ENCODE data around the gene OR51F2.

DNA sequence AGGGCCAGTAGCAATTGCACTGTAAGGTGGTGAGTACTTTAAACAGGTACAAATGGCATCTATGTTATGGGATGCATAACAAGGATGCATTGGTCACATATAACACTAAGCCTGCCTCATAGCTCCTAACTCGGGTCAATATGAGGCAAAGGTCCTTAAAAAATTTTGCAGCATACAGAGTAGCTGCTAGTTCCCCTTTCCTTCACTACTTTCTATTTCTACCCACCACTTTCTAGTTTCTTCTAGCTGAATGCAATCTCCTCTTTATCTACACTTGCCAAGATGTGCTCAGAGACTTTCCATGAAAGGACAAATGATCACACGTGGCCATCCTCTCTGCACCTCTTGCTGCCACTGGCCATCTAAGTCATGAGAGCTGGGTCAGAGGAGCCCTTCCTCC lies 9.8 kb downstream of the OR51F2 start:
- TF ChIP-seq POLR2A (IDR thresholded peaks at IDR 0.05; ENCODE audit: low read depth, low read length) (no peak), POLR2AphosphoS5 (IDR thresholded peaks at IDR 0.05; ENCODE audit: low read depth, low read length) (no peak)

All from GM12892 (cell line).